OCI-LY7 (cell line): ENCODE data around the gene MYL11. TPM values are rescaled to one million over a fixed set of nuclear protein-coding genes. Genes with fewer than 3 reads are reported as not detected.
A peak's percentile ranks its signal among the peaks of the same experiment; 100 is the strongest.

Experiments
- BruUV-seq: library from RNA; stranded (reverse); fragments of 400-500 nt; replicated peaks from 2 replicates; lab custom pipeline; 2021; lab: Mats Ljungman, UMichigan
- CTCF ChIA-PET: fragments of 300-600 bp; sonication (Branson Sonifier 250); formaldehyde crosslinking; loops from one replicate; lab custom pipeline; 2022; ENCODE audit warnings: antibody characterized with exemption; ENCODE audit not compliant: unreplicated experiment; lab: Charles Lee
- POLR2A ChIA-PET: fragments of 300-600 bp; sonication (Branson Sonifier 250); formaldehyde crosslinking; loops from one replicate; lab custom pipeline; 2022; ENCODE audit warnings: antibody characterized with exemption; lab: Charles Lee
- DNase-seq: peaks from one replicate; pipeline ENCODE4 v3.0.0-alpha.2; 2015; ENCODE audit warnings: low spot score
- H2AFZ ChIP-seq: fragments of 200-600 bp; sonication (generic), shearing (Covaris generic); 2 replicates; pipeline ENCODE4 v1.6.1; 2014; ENCODE audit warnings: mild to moderate bottlenecking, antibody characterized with exemption, low read length, moderate library complexity
- H3K27ac ChIP-seq: fragments of 200-600 bp; sonication (generic); 2 replicates; pipeline ENCODE4 v1.5.1; 2014; ENCODE audit warnings: mixed run types, low read depth, mild to moderate bottlenecking, moderate library complexity, low read length, inconsistent platforms; ENCODE audit not compliant: poor library complexity, severe bottlenecking
- H3K36me3 ChIP-seq: fragments of 200-600 bp; sonication (generic); 2 replicates; pipeline ENCODE4 v1.6.1; 2014; ENCODE audit warnings: mild to moderate bottlenecking, antibody characterized with exemption, low read length, moderate library complexity, mixed read lengths; ENCODE audit not compliant: insufficient read depth
- H3K4me1 ChIP-seq: fragments of 200-600 bp; sonication (generic); 2 replicates; pipeline ENCODE4 v1.5.1; 2014; ENCODE audit warnings: mild to moderate bottlenecking, low read length; ENCODE audit not compliant: insufficient read depth, poor library complexity, severe bottlenecking
- H3K4me2 ChIP-seq: fragments of 200-600 bp; sonication (generic); 2 replicates; pipeline ENCODE4 v1.6.1; 2014; ENCODE audit warnings: mild to moderate bottlenecking, low read length
- H3K4me3 ChIP-seq: fragments of 200-600 bp; sonication (generic); 2 replicates; pipeline ENCODE4 v1.5.1; 2014; ENCODE audit warnings: mild to moderate bottlenecking, low read depth, low read length; ENCODE audit not compliant: poor library complexity, severe bottlenecking
- H3K79me2 ChIP-seq: fragments of 200-600 bp; sonication (generic); 2 replicates; pipeline ENCODE4 v1.6.1; 2016; ENCODE audit warnings: low read depth, mild to moderate bottlenecking, low read length, moderate library complexity, mixed read lengths; ENCODE audit not compliant: insufficient read depth
- H3K9me2 ChIP-seq: fragments of 200-600 bp; sonication (generic); 2 replicates; pipeline ENCODE4 v1.6.1; 2016; ENCODE audit warnings: mild to moderate bottlenecking, low read length, mixed read lengths; ENCODE audit not compliant: insufficient read depth
- H3K9me3 ChIP-seq: fragments of 200-600 bp; sonication (generic); 2 replicates; pipeline ENCODE4 v1.6.1; 2014; ENCODE audit warnings: mild to moderate bottlenecking, mixed run types, low read length, mixed read lengths
- H4K20me1 ChIP-seq: fragments of 200-600 bp; sonication (generic); 2 replicates; pipeline ENCODE4 v1.6.1; 2014; ENCODE audit warnings: mild to moderate bottlenecking, antibody characterized with exemption, low read length, moderate library complexity, mixed read lengths; ENCODE audit not compliant: insufficient read depth
- CTCF ChIP-seq: fragments of 200-600 bp; sonication (generic); conservative IDR thresholded peaks from 2 replicates; pipeline ENCODE4 v1.5.1; 2014; ENCODE audit warnings: mild to moderate bottlenecking, antibody characterized with exemption, low read length, moderate library complexity, mixed read lengths
- EZH2phosphoT487 ChIP-seq: fragments of 200-600 bp; sonication (generic); IDR thresholded peaks from 2 replicates; pipeline ENCODE4 v1.6.1; 2018; ENCODE audit warnings: low read depth, borderline replicate concordance, mild to moderate bottlenecking, mixed run types, antibody characterized with exemption, low read length, moderate library complexity, mixed read lengths
- intact Hi-C: fragments of 100-400 bp; cut with micrococcal nuclease; formaldehyde crosslinking; loops from one replicate; pipeline ENCODE4 v1.10.0; 2022; ENCODE audit not compliant: unreplicated experiment
- total RNA-seq, 2 experiments: library from RNA; depleted of rRNA in 1 of 2; stranded (reverse); fragments of >200 nt in 1 of 2; shearing (Covaris generic) in 1 of 2; gene quantifications; 2 replicates each; pipeline ENCODE4 v1.2.3, GENCODE V29; 2014 to 2022

The MYL11 gene
- total RNA-seq, 2 experiments from 2014 or later: 3.2 to 3.9 TPM

- CTCF ChIA-PET: no interaction called here
- H3K27ac ChIP-seq: no peak overlapping the region
- peaks cover 42% of the 10 kb centered on the region for H3K79me2 ChIP-seq
- H3K4me1 ChIP-seq: peaks cover 21% of the 10 kb centered on the region
- no peaks in the 10 kb centered on the region for H3K9me3 ChIP-seq
- POLR2A ChIA-PET: interaction anchor here (0.8 kb wide), 1 partner anchor 9 kb away, joined by 5 read pairs; the partner anchor contains the start of gene TBC1D10B
- H4K20me1 ChIP-seq: no peaks in the 10 kb centered on the region; the same call in 1 of the 2 replicates
- H3K4me2 ChIP-seq: no peak overlapping the region
- intact Hi-C loops: no loop called here
- no TSS peak for BruUV-seq
- peaks cover 94% of the 10 kb centered on the region for H3K36me3 ChIP-seq
- no peaks in the 10 kb centered on the region for H3K9me2 ChIP-seq
- no peak for DNase-seq
- H3K4me3 ChIP-seq: no peak overlapping the region
- H2AFZ ChIP-seq: no peak overlapping the region
- TF ChIP-seq CTCF (no peak), EZH2phosphoT487 (no peak)
Measured at GRCh38 chr16:30361180-30361579, 13.4 kb upstream of the MYL11 start.

- peaks cover 85% of the 10 kb centered on the region for H3K36me3 ChIP-seq
- H3K4me1 ChIP-seq: peaks cover 24% of the 10 kb centered on the region
- no peaks in the 10 kb centered on the region for H3K9me2 ChIP-seq
- no peak for DNase-seq
- intact Hi-C loops: no loop called here
- H3K27ac ChIP-seq: no peak overlapping the region
- H4K20me1 ChIP-seq: peaks cover 20% of the 10 kb centered on the region
- H3K4me2 ChIP-seq: no peak overlapping the region
- H3K4me3 ChIP-seq: no peak overlapping the region
- TF ChIP-seq EZH2phosphoT487: no peak
- TF ChIP-seq CTCF: no peak
- CTCF ChIA-PET: no interaction called here
- no peak overlapping the region for H2AFZ ChIP-seq
- POLR2A ChIA-PET: interaction anchor here (2.1 kb wide), 1 partner anchor 11 kb away, joined by 7 read pairs; the partner anchor contains the start of gene CD2BP2
- H3K79me2 ChIP-seq: peaks cover 80% of the 10 kb centered on the region
- BruUV-seq: no TSS peak
- no peaks in the 10 kb centered on the region for H3K9me3 ChIP-seq
Measured at GRCh38 chr16:30365200-30365599, 9.4 kb upstream of the MYL11 start.

GRCh38 chr16:30366511-30366910, 8.1 kb upstream of the MYL11 start:
- peaks cover 20% of the 10 kb centered on the region for H4K20me1 ChIP-seq
- BruUV-seq: no TSS peak
- POLR2A ChIA-PET: interaction anchor here (0.5 to 2.1 kb wide), 3 partner anchors 12 to 226 kb away, joined by 4 to 12 read pairs (median 7); partner anchors contain the start of gene CD2BP2

More at GRCh38 chr16:30366511-30366910, 8.1 kb upstream of the MYL11 start:
- CTCF ChIA-PET: no interaction called here
- peak overlapping the region; percentile 97 for H3K4me2 ChIP-seq
- H3K4me3 ChIP-seq: peak overlapping the region; percentile 99
- no peaks in the 10 kb centered on the region for H3K9me3 ChIP-seq
- H3K9me2 ChIP-seq: no peaks in the 10 kb centered on the region
- peaks cover 73% of the 10 kb centered on the region for H3K36me3 ChIP-seq
- intact Hi-C loops: no loop called here
- peaks cover 75% of the 10 kb centered on the region for H3K79me2 ChIP-seq
- TF ChIP-seq EZH2phosphoT487: no peak
- no peak for TF ChIP-seq CTCF
- DNase-seq: no peak
- H3K4me1 ChIP-seq: peaks cover 29% of the 10 kb centered on the region
- no peak overlapping the region for H3K27ac ChIP-seq
- no peak overlapping the region for H2AFZ ChIP-seq
